HG02678 (cell line): ENCODE data around the gene NCAPH2.

Source experiments
- ATAC-seq: cut with Tn5 transposase; IDR thresholded peaks from one replicate; pipeline ENCODE4 v1.9.1; 2021; ENCODE audit warnings: mild to moderate bottlenecking, moderate library complexity; ENCODE audit not compliant: unreplicated experiment

NCAPH2 gene

DNA sequence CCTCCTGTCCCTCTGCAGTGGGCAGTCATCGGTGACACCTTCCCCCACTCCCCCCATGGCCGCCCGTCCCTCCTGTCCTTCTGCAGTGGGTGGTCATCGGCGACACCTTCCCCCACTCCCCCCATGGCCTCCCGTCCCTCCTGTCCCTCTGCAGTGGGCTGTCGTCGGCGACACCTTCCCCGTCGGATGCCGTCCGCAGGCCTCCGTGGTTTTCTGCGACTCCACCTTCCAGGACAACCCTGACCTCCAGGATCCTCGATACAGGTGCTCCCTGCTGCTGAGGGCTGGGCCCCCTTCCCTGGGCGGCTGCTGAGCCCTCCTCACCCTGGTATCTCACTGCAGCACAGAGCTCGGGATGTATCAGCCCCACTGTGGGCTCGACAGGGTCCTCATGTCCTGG, 19.1 kb upstream of the NCAPH2 start:
- ATAC-seq: no peak

DNA sequence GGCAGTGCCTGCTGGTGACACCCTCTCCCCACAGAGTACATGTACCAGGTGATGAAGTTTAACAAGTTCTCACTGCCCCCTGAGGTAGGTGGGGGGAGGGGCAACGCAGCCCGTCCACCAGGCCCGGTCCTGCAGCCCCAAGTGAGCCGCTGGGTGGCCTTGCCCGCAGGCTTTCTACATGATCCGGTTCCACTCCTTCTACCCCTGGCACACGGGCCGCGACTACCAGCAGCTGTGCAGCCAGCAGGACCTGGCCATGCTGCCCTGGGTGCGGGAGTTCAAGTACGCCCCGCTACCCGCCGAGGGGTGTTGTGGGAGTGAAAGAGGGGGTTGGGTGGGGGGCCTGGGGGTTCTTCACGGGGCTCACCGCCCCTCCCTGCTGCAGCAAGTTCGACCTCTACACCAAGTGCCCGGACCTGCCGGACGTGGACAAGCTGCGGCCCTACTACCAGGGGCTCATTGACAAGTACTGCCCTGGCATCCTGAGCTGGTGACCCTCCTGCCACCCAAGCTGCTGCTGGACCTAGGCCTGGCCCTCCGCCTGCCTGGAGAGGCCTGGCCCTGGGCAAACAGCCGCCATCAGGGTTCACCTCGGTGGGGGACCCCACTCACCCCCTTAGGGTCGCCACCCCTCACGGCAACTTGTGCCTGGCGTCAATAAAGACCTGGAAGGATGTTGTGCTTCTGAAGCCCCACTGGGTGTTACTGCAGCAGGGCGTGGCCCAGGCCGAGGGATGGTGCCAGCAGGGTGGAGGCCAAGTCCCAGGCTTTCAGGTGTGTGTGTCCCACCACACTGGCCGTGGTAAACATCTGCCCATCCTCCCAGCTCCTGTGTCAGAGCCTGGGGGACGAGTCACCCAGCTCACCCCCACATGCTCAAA, 18.4 kb upstream of the NCAPH2 start:
- ATAC-seq: no peak

GRCh38 chr22:50490531-50491308, 17.3 kb upstream of the NCAPH2 start:
- no peak for ATAC-seq

DNA sequence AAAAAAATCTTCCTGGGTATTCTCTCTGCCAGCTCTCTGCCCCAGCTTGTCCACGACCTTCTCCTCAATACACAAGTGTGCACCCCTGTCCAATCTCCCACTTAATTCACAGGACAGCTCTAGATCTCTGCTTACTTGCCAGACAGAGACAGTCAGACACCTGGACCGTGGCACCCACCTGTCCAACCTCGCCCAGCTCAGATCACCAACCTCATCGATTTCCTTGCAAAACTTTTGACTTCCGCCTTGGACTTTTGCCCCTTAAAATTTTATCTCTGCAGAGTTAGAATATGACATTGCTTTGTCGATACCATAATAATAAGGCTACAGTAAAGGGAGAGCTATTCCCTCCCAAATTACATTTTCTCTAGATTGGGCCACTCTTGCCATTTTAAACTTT, 10.9 kb upstream of the NCAPH2 start:
- ATAC-seq: no peak

- ATAC-seq: no peak
These were observed 9.6 kb upstream of the NCAPH2 start for GRCh38 chr22:50498322-50498890.

DNA sequence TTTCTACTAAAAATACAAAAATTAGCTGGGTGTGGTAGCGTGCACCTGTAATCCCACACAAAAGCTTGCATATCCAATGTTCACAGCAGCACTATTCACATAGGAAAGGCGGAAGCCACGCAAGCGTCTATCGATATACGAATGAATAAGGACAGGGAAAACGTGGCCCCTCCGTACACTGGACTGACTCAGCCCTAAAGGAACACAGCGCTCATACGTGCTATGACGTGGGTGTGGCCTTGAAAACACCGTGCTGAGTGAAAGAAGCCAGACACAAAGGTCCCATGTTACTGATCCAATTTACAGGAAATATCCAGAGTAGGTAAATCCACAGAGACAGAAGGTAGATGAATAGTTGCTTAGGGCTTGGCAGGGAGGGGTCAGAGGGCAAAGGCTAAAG, 7.6 kb upstream of the NCAPH2 start:
- no peak for ATAC-seq

DNA sequence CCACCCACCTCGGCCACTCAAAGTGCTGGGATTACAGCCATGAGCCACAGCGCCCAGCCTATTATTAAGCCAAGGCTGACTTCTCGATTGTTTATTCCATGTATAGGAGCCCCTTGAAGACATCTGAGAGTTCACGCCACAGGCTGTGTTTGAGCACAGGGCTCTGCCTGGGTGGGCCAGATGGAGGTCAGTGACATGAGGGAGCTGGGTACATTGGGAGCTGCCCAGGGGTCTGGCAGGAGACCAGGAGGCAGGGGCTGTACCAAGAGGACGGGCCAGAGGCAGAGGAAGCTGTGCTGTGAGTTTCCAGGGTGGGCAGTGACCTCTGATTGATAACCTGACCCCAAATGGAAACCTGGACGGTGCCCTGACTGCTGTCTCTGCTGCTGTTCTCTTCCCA, 5.9 kb upstream of the NCAPH2 start:
- no peak for ATAC-seq

GRCh38 chr22:50502628-50503474, 5.2 kb upstream of the NCAPH2 start:
- ATAC-seq: no peak

GRCh38 chr22:50503475-50504145, 4.4 kb upstream of the NCAPH2 start:
- no peak for ATAC-seq

DNA sequence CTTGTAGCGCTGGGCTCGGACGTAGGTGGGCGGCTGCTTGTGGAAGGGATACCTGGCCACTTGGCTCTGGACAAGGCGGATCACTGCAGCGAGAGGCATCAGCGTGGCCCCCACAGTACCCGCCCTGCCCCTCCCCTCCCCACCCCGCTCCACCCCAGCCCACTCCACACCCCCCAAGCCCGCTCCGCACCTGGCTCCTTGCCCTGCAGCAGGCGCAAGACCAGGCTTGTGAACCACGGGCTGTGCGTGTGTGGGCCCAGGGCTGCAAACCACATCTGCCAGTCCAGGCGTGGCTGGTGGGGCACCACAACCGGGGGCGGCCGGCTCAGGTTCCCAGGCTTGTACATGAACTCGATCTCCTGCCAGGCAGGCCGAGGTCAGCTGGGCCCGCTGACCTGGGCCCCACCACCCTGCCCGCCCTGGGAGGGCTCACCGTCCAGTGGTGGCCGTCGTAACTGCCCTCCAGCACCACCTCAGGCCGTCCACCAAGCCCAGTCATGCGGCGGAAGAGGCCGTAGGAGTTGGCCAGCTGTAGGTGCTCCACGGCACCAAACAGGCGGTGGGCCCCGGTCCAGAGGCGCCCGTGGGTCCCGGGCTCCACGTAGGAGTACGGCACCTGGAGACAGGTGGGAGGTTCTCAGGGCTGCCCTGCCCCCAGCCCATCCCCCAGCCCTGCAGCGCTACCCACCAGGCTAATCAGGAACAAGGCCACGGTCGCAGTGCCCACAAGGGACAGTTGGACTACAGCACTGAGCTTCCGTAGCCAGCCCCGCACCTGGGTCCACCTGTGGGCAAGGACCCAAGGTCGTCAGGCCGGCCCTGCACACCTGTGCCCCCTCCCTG, 3.4 kb upstream of the NCAPH2 start:
- no peak for ATAC-seq

DNA sequence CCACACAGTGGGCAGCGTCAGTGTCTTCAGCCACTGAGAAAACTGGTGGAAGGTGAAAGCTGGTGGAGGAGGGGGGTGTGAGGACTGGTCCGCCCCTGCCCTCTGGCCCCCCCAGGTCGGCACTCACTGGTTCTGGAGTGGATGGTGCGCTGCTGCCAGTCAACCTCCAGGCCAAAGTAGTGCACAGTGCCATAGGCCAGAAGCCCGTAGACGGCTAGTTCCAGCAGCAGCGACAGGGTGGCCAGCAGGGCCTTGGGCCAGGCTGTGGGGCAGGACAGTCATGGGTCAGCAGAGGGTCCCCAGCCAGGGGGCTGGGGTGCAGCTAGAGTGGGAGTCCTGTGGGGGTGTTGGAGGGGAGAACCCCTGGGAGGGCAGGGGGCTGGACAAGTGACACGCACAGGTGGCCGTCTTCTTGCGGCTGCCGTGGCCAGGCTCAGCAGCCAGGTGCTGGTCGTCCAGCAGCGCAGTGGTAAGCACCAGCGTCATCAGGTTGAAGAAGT, 2.7 kb upstream of the NCAPH2 start:
- no peak for ATAC-seq

DNA sequence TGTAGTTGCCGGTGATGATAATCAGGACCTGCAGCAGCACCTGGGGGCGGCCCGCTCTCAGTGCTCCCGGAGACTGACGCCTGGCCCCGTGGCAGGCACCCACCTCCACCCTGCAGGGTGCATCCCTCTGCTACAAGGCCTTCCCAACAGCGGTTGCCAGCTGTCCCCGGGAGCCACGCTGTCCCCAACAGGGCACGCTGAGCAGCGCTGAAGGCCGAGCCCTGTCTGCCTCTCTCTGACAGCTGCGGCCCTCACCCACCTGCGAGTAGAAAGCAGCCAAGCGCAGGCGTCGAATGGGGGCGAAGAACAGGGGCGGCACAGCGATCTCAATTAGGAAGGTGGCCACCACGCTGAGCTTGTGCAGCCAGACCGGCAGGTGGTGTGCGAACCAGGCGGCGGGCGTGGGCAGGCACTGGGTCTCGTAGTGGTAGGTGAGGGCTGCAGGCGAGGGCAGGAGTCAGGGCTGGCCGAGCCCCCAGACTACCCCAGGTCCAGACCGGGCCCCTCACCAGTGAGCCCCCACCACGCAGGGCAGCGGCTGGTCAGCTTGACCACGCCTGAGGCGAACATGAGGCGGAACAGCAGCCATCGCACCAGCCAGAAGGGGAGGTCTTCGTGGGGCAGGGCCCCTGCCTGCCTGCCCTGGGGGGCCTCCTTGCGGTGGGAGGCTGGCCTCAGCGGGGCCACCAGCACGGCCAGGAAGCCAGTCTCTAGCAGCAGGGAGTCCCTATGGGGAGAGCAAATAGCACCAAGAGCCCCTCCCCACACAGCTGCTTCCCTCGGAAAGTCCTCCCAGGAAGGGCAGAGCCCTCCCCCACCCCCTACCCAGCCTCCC, 2.0 kb upstream of the NCAPH2 start:
- ATAC-seq: no peak

- ATAC-seq: peak; percentile 2
These were observed 1.2 kb upstream of the NCAPH2 start for GRCh38 chr22:50506611-50507420.

- ATAC-seq: peak; percentile 67
These were observed 518 bp upstream of the NCAPH2 start, which contains the start of gene LMF2 for GRCh38 chr22:50507421-50507990. Gene LMF2, minus strand, starts transcription at chr22:50507702. Its CDS starts 27 bp downstream, at chr22:50507675.

DNA sequence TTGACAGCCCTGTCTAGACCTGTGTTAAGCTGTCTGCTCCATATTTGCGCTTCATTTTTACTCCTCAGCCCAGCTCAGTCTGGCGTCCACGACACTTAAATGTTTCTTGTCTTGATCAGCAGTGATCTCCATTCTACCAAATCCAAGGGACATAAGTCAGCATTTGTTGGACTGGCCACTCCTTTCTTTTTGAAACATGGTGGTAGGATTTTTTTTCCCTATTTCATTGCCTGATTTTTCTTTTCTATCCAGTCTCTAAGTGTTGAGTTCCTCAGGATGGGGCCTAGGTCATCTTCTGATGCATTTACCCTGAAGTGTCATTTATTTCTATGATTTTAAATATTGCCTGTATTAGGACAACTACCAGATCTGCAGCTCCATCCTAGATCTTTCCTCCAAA, 873 bp downstream of the NCAPH2 start:
- ATAC-seq: no peak

GRCh38 chr22:50513175-50513574, 5.2 kb downstream of the NCAPH2 start:
- no peak for ATAC-seq

GRCh38 chr22:50516068-50516467, 8.0 kb downstream of the NCAPH2 start:
- no peak for ATAC-seq
